Suprapubic skin (tissue), 4 donors: ENCODE results near the gene LRIG1. TPM values are rescaled to one million over a fixed set of nuclear protein-coding genes. Genes with fewer than 3 reads are reported as not detected.

ENCODE experiments used
- DNase-seq, 2 donors: peaks; one replicate each; pipeline ENCODE4 v3.0.0-alpha.2; 2019; ENCODE audit warnings: low spot score in 2 of 2
- H3K27ac ChIP-seq: fragments of 200-600 bp; sonication (generic); one replicate; pipeline ENCODE4 v1.5.1; 2019
- H3K27me3 ChIP-seq: fragments of 200-600 bp; sonication (generic); one replicate; pipeline ENCODE4 v1.5.1; 2019
- H3K36me3 ChIP-seq: fragments of 200-600 bp; sonication (generic); one replicate; pipeline ENCODE4 v1.5.1; 2019
- H3K4me1 ChIP-seq: fragments of 200-600 bp; sonication (generic); one replicate; pipeline ENCODE4 v1.5.1; 2019
- H3K4me3 ChIP-seq: fragments of 200-600 bp; sonication (generic); one replicate; pipeline ENCODE4 v1.5.1; 2019; ENCODE audit warnings: mild to moderate bottlenecking
- H3K9me3 ChIP-seq: fragments of 200-600 bp; sonication (generic); one replicate; pipeline ENCODE4 v1.5.1; 2019
- CTCF ChIP-seq, 2 donors: fragments of 200-600 bp in 1 of 2; fragments of 450-650 bp in 1 of 2; sonication (generic) in 1 of 2; IDR thresholded peaks; one replicate each; pipeline ENCODE4 v1.5.1; 2016 to 2019; ENCODE audit warnings: antibody characterized with exemption in 2 of 2, mild to moderate bottlenecking in 1 of 2, moderate library complexity in 1 of 2
- EP300 ChIP-seq: sonication (generic); formaldehyde crosslinking; IDR thresholded peaks from one replicate; pipeline ENCODE4 v1.6.1; 2017; ENCODE audit warnings: antibody characterized with exemption
- POLR2A ChIP-seq, 2 donors: fragments of 450-650 bp; IDR thresholded peaks; one replicate each; pipeline ENCODE4 v1.6.1; 2017; ENCODE audit warnings: antibody characterized with exemption in 2 of 2, mild to moderate bottlenecking in 2 of 2, moderate library complexity in 2 of 2
- POLR2AphosphoS5 ChIP-seq, 3 donors: sonication (generic); formaldehyde crosslinking; IDR thresholded peaks; one replicate each; pipeline ENCODE4 v1.6.1; 2017; ENCODE audit warnings: antibody characterized with exemption in 3 of 3
- WGBS: methylation state at CpG from one replicate; pipeline ENCODE4 v1.1.5; 2018; 5-methylcytosine and 5-hydroxymethylcytosine counted together
- total RNA-seq, 4 donors: library from RNA; depleted of rRNA; stranded (reverse); fragments of >200 nt; gene quantifications; one replicate each; pipeline ENCODE4 v1.1.0, GENCODE V29; 2016

The LRIG1 gene
- total RNA-seq, 4 donors from 2014 or later, result 69.1 to 88.0 (median 78.9) TPM

- DNase-seq, result no peak
- Histone ChIP-seq H3K27me3 (no peaks in the 10 kb centered on the region), H3K4me1 (no peaks in the 10 kb centered on the region), H3K9me3 (no peaks in the 10 kb centered on the region), H3K36me3 (no peaks in the 10 kb centered on the region), H3K4me3 (no peak overlapping the region), H3K27ac (no peak overlapping the region)
- TF ChIP-seq EP300 (no peak), CTCF (IDR thresholded peaks at IDR 0.05) (no peak), POLR2AphosphoS5 (IDR thresholded peaks at IDR 0.05) (no peak), POLR2A (IDR thresholded peaks at IDR 0.05) (no peak)
- 64% methylated on average over 2 of the region's 2 CpGs for WGBS
Observed at GRCh38 chr3:66518126-66518525, 17.3 kb upstream of the LRIG1 start.

- H3K27ac ChIP-seq, result no peak overlapping the region
- H3K4me3 ChIP-seq, result no peak overlapping the region
- H3K9me3 ChIP-seq, result no peaks in the 10 kb centered on the region
- DNase-seq, result no peak
- H3K27me3 ChIP-seq, result no peaks in the 10 kb centered on the region
- no peaks in the 10 kb centered on the region for H3K36me3 ChIP-seq
- no peaks in the 10 kb centered on the region for H3K4me1 ChIP-seq
- TF ChIP-seq POLR2AphosphoS5 (IDR thresholded peaks at IDR 0.05) (no peak), CTCF (IDR thresholded peaks at IDR 0.05) (no peak), POLR2A (IDR thresholded peaks at IDR 0.05) (no peak), EP300 (no peak)
- 58% methylated on average over 2 of the region's 2 CpGs for WGBS
Observed at GRCh38 chr3:66517241-66517640, 16.4 kb upstream of the LRIG1 start.

- no peaks in the 10 kb centered on the region for H3K36me3 ChIP-seq
- H3K4me1 ChIP-seq, result no peaks in the 10 kb centered on the region
- DNase-seq, result no peak
- TF ChIP-seq CTCF (IDR thresholded peaks at IDR 0.05) (no peak), POLR2AphosphoS5 (IDR thresholded peaks at IDR 0.05) (no peak), EP300 (no peak), POLR2A (IDR thresholded peaks at IDR 0.05) (no peak)
- no peaks in the 10 kb centered on the region for H3K9me3 ChIP-seq
- no peak overlapping the region for H3K27ac ChIP-seq
- WGBS, result 79% methylated on average over 7 of the region's 7 CpGs
- H3K4me3 ChIP-seq, result no peak overlapping the region
- no peaks in the 10 kb centered on the region for H3K27me3 ChIP-seq
Observed at GRCh38 chr3:66508461-66508860, 7.6 kb upstream of the LRIG1 start.

- Histone ChIP-seq H3K9me3 (no peaks in the 10 kb centered on the region), H3K27me3 (no peaks in the 10 kb centered on the region), H3K4me1 (no peaks in the 10 kb centered on the region), H3K36me3 (no peaks in the 10 kb centered on the region), H3K27ac (no peak overlapping the region), H3K4me3 (no peak overlapping the region)
- DNase-seq, result no peak
- 77% methylated on average over 8 of the region's 8 CpGs for WGBS
- no peak for TF ChIP-seq POLR2A (IDR thresholded peaks at IDR 0.05)
- no peak for TF ChIP-seq CTCF (IDR thresholded peaks at IDR 0.05)
- TF ChIP-seq POLR2AphosphoS5 (IDR thresholded peaks at IDR 0.05), result no peak
- no peak for TF ChIP-seq EP300
Observed at GRCh38 chr3:66507423-66508260, 6.8 kb upstream of the LRIG1 start.

- no peaks in the 10 kb centered on the region for H3K9me3 ChIP-seq
- WGBS, result 96% methylated on average over 6 of the region's 6 CpGs
Observed at GRCh38 chr3:66506154-66506553, 5.3 kb upstream of the LRIG1 start.

More at GRCh38 chr3:66506154-66506553, 5.3 kb upstream of the LRIG1 start:
- Histone ChIP-seq H3K4me1 (peaks cover 5% of the 10 kb centered on the region), H3K4me3 (no peak overlapping the region), H3K27me3 (no peaks in the 10 kb centered on the region), H3K36me3 (no peaks in the 10 kb centered on the region), H3K27ac (no peak overlapping the region)
- DNase-seq, result no peak
- TF ChIP-seq POLR2A (IDR thresholded peaks at IDR 0.05), result no peak
- TF ChIP-seq CTCF (IDR thresholded peaks at IDR 0.05), result no peak
- TF ChIP-seq EP300, result no peak
- TF ChIP-seq POLR2AphosphoS5 (IDR thresholded peaks at IDR 0.05), result no peak
